HT1080 (cell line): ENCODE data around the gene PRMT2. TPM values are rescaled to one million over a fixed set of nuclear protein-coding genes. Genes with fewer than 3 reads are reported as not detected.

Source experiments
- DNase-seq: peaks from one replicate; pipeline ENCODE4 v3.0.0-alpha.2; 2015; ENCODE audit warnings: low read depth
- total RNA-seq: library from RNA; depleted of rRNA; stranded (reverse); fragments of >200 nt; shearing (Covaris generic); gene quantifications from 2 replicates; pipeline ENCODE4 v1.2.3, GENCODE V29; 2014

Gene PRMT2
- total RNA-seq, 1 experiment from 2014 or later: 91.3 TPM

- no peak for DNase-seq
Observed at GRCh38 chr21:46641656-46642055, 6.2 kb downstream of the PRMT2 start.

- no peak for DNase-seq
Observed at GRCh38 chr21:46643379-46644177, 8.1 kb downstream of the PRMT2 start.

- DNase-seq: no peak
Observed at GRCh38 chr21:46645840-46646239, 10.4 kb downstream of the PRMT2 start.

GRCh38 chr21:46646541-46647154 lies 11.2 kb downstream of the PRMT2 start:
- DNase-seq: no peak

GRCh38 chr21:46648539-46648938 lies 13.1 kb downstream of the PRMT2 start:
- no peak for DNase-seq

GRCh38 chr21:46649356-46649755 lies 13.9 kb downstream of the PRMT2 start:
- no peak for DNase-seq

GRCh38 chr21:46650476-46651098 lies 15.1 kb downstream of the PRMT2 start:
- DNase-seq: no peak

GRCh38 chr21:46651121-46651520 lies 15.6 kb downstream of the PRMT2 start:
- DNase-seq: no peak

GRCh38 chr21:46655230-46655629 lies 19.8 kb downstream of the PRMT2 start:
- no peak for DNase-seq

GRCh38 chr21:46656820-46657219 lies 21.3 kb downstream of the PRMT2 start:
- DNase-seq: no peak

- DNase-seq: no peak
Observed at GRCh38 chr21:46660505-46660904, 25.0 kb downstream of the PRMT2 start.

- peak; percentile 39 for DNase-seq
Observed at GRCh38 chr21:46661211-46661625, 25.7 kb downstream of the PRMT2 start.

GRCh38 chr21:46661642-46662366 lies 26.3 kb downstream of the PRMT2 start:
- no peak for DNase-seq

GRCh38 chr21:46662367-46662654 lies 26.8 kb downstream of the PRMT2 start:
- no peak for DNase-seq

GRCh38 chr21:46662765-46663500 lies 27.5 kb downstream of the PRMT2 start:
- DNase-seq: no peak

- no peak for DNase-seq
Observed at GRCh38 chr21:46663754-46664153, 28.3 kb downstream of the PRMT2 start.

GRCh38 chr21:46664316-46664995 lies 29.0 kb downstream of the PRMT2 start:
- DNase-seq: no peak

GRCh38 chr21:46665566-46665965 lies 30.1 kb downstream of the PRMT2 start:
- no peak for DNase-seq

- DNase-seq: no peak
Observed at GRCh38 chr21:46666941-46667740, 31.7 kb downstream of the PRMT2 start.
